HUES6 (cell line): ENCODE data around the gene C2.
"Not testable (repeated sequence)": the region's sequence is repeated elsewhere in the genome, so short reads cannot be mapped to it uniquely, and the experiment has no call there.

Source experiments
- H3K27ac ChIP-seq: 2 replicates; pipeline ENCODE4 v1.7.0; 2013; ENCODE audit warnings: low read depth, mild to moderate bottlenecking, low read length, inconsistent platforms
- H3K27me3 ChIP-seq: 2 replicates; pipeline ENCODE4 v1.6.1; 2013; ENCODE audit warnings: low read length; ENCODE audit not compliant: control insufficient read depth, insufficient read depth
- H3K36me3 ChIP-seq: 2 replicates; pipeline ENCODE4 v1.6.1; 2013; ENCODE audit warnings: low read length; ENCODE audit not compliant: control insufficient read depth, insufficient read depth
- H3K4me1 ChIP-seq: 2 replicates; pipeline ENCODE4 v1.6.1; 2013; ENCODE audit warnings: low read length; ENCODE audit not compliant: control insufficient read depth, insufficient read depth
- H3K4me3 ChIP-seq: 2 replicates; pipeline ENCODE4 v1.5.1; 2013; ENCODE audit warnings: low read depth, low read length
- H3K9ac ChIP-seq: one replicate; pipeline ENCODE4 v1.6.1; 2013; ENCODE audit warnings: mild to moderate bottlenecking, low read length
- H3K9me3 ChIP-seq: 2 replicates; pipeline ENCODE4 v1.6.1; 2013; ENCODE audit warnings: low read depth, low read length; ENCODE audit not compliant: control insufficient read depth, insufficient read depth

C2 gene

GRCh38 chr6:31899882-31900722 is 27.4 kb upstream of the C2 start:
- Histone ChIP-seq H3K36me3 (peaks cover 13% of the 10 kb centered on the region), H3K9me3 (no peaks in the 10 kb centered on the region), H3K9ac (no peak overlapping the region), H3K4me3 (no peak overlapping the region), H3K27me3 (no peaks in the 10 kb centered on the region), H3K4me1 (peaks cover 10% of the 10 kb centered on the region; the same call in 1 of the 2 replicates), H3K27ac (no peak overlapping the region)

GRCh38 chr6:31900917-31901414 is 26.6 kb upstream of the C2 start:
- no peaks in the 10 kb centered on the region for H3K27me3 ChIP-seq
- peaks cover 13% of the 10 kb centered on the region; the same call in 1 of the 2 replicates for H3K4me1 ChIP-seq
- no peak overlapping the region for H3K9ac ChIP-seq
- H3K36me3 ChIP-seq = peaks cover 4% of the 10 kb centered on the region
- H3K9me3 ChIP-seq = no peaks in the 10 kb centered on the region
- H3K27ac ChIP-seq = no peak overlapping the region
- H3K4me3 ChIP-seq = peak overlapping the region; percentile 66

GRCh38 chr6:31901415-31901952 is 26.0 kb upstream of the C2 start:
- Histone ChIP-seq H3K4me3 (peak overlapping the region; percentile 66), H3K27me3 (no peaks in the 10 kb centered on the region), H3K9me3 (no peaks in the 10 kb centered on the region), H3K27ac (no peak overlapping the region), H3K9ac (peak overlapping the region; percentile 33), H3K4me1 (peaks cover 18% of the 10 kb centered on the region), H3K36me3 (no peaks in the 10 kb centered on the region)

- H3K4me1 ChIP-seq = peaks cover 19% of the 10 kb centered on the region
- peak within 1 kb of the TSS; percentile 43 for H3K9ac ChIP-seq
- peak within 1 kb of the TSS; percentile 66 for H3K4me3 ChIP-seq
- no peak within 1 kb of the TSS for H3K27ac ChIP-seq
- no peaks in the 10 kb centered on the region for H3K27me3 ChIP-seq
- H3K36me3 ChIP-seq = no peaks in the 10 kb centered on the region
- H3K9me3 ChIP-seq = no peaks in the 10 kb centered on the region
These were observed 25.4 kb upstream of the C2 start, which contains the start of gene ZBTB12 for GRCh38 chr6:31901953-31902643. ZBTB12 (minus strand) TSS chr6:31902086; CDS start chr6:31901305, 781 bp downstream.

GRCh38 chr6:31903957-31904356 is 23.6 kb upstream of the C2 start:
- H3K27me3 ChIP-seq = no peaks in the 10 kb centered on the region
- peaks cover 19% of the 10 kb centered on the region for H3K4me1 ChIP-seq
- no peak overlapping the region for H3K4me3 ChIP-seq
- no peak overlapping the region for H3K27ac ChIP-seq
- H3K9me3 ChIP-seq = no peaks in the 10 kb centered on the region
- H3K36me3 ChIP-seq = no peaks in the 10 kb centered on the region
- no peak overlapping the region for H3K9ac ChIP-seq

- Histone ChIP-seq H3K27me3 (no peaks in the 10 kb centered on the region), H3K4me3 (no peak overlapping the region), H3K27ac (no peak overlapping the region), H3K9me3 (no peaks in the 10 kb centered on the region), H3K36me3 (no peaks in the 10 kb centered on the region), H3K9ac (no peak overlapping the region), H3K4me1 (peaks cover 19% of the 10 kb centered on the region)
These were observed 22.5 kb upstream of the C2 start for GRCh38 chr6:31905041-31905440.

GRCh38 chr6:31906122-31906521 is 21.4 kb upstream of the C2 start:
- Histone ChIP-seq H3K9ac (no peak overlapping the region), H3K4me3 (peak overlapping the region; percentile 17; the same call in 1 of the 2 replicates), H3K4me1 (peaks cover 15% of the 10 kb centered on the region), H3K27ac (no peak overlapping the region), H3K27me3 (no peaks in the 10 kb centered on the region), H3K36me3 (no peaks in the 10 kb centered on the region), H3K9me3 (no peaks in the 10 kb centered on the region)

- not testable (repeated sequence) for H3K9ac ChIP-seq, H3K27ac ChIP-seq, H3K27me3 ChIP-seq, H3K4me3 ChIP-seq, H3K36me3 ChIP-seq, H3K9me3 ChIP-seq
- peaks cover 14% of the 10 kb centered on the region for H3K4me1 ChIP-seq
These were observed 20.8 kb upstream of the C2 start for GRCh38 chr6:31906727-31907126.

GRCh38 chr6:31907158-31907813 is 20.2 kb upstream of the C2 start:
- peaks cover 14% of the 10 kb centered on the region for H3K4me1 ChIP-seq
- H3K27me3 ChIP-seq = no peaks in the 10 kb centered on the region
- H3K9ac ChIP-seq = no peak overlapping the region
- no peak overlapping the region for H3K4me3 ChIP-seq
- H3K27ac ChIP-seq = no peak overlapping the region
- H3K9me3 ChIP-seq = no peaks in the 10 kb centered on the region
- no peaks in the 10 kb centered on the region for H3K36me3 ChIP-seq

- not testable (repeated sequence) for H3K9ac ChIP-seq, H3K27me3 ChIP-seq, H3K4me3 ChIP-seq, H3K27ac ChIP-seq, H3K36me3 ChIP-seq, H3K4me1 ChIP-seq, H3K9me3 ChIP-seq
These were observed 19.3 kb upstream of the C2 start for GRCh38 chr6:31908255-31908654.
